ENCODE measurements around the gene UGT1A9. TPM values are rescaled to one million over a fixed set of nuclear protein-coding genes. Genes with fewer than 3 reads are reported as not detected.
A peak's percentile ranks its signal among the peaks of the same experiment; 100 is the strongest.
"Not testable (repeated sequence)": the region's sequence is repeated elsewhere in the genome, so short reads cannot be mapped to it uniquely, and the experiment has no call there.

UGT1A9 gene
- total RNA-seq (2014; rRNA removed; shearing (Covaris generic)), result not detected in 2 replicates
- polyA plus RNA-seq (2014; cell fraction: nucleus; rRNA removed), result not detected in 2 replicates

DNA sequence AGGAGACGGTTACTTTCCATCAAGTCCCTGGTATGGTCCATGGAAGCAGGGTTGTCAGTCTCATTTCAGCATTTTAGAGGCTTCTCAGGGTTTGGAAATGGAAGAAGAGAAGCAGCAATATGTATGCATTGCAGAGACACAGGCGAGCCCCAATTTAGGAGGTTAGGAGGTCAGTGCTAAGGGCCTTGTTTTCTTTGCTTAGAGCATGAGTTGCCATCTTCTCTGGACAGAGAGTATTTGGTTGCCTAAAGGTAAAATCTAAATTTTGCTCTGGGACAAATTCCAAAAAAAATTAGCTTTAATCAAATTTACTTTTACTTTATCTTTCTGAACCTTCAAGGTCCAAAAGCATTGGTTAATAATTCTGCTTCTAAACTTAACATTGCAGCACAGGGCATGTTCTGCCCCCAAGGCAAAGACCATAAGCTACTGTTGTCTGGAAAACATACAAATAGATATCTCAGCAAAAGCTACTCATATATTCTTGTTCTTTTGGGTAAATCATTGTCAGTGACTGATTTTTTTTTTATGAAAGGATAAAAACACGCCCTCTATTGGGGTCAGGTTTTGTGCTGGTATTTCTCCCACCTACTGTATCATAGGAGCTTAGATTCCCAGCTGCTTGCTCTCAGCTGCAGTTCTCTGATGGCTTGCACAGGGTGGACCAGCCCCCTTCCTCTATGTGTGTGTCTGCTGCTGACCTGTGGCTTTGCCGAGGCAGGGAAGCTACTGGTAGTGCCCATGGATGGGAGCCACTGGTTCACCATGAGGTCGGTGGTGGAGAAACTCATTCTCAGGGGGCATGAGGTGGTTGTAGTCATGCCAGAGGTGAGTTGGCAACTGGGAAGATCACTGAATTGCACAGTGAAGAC is at the start of gene UGT1A9:
Gene UGT1A9, plus strand, starts transcription at position 609 of the 872 bp plus-strand sequence. Its CDS starts 37 bp downstream, at position 646.
- DNase-seq (ENCODE audit: extremely low read depth, low read depth), result no peak

DNA sequence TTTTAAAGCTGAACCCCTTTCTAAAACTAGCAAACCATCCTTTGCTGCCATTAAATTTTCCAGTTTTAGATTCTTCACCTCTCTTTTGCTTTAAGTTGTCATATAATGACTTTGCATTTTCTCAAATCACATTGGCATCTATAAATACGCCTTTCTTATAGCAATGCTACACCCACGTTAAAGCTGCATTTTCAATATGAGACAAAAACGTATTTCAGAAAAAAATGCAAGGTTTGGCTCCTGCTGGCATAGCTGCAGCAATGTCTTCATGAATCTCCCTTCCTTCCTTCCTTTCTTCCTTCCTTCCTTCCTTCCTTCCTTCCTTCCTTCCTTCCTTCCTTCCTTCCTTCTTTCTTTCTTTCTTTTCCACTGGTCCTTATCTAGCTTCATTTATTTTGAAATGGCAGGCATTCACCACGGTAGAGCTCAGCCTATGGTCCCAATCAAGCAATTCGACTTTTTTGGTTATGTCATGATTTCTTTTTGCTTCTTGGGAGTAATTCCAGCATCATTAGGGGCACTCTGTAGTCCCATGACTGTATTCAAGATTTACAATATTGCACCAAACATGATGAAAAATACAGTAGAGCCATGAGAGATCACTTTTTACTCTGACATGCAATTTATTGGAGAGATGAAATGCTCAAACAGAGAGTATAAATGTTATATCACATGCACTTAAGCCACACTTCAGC is 44.2 kb upstream of the UGT1A9 start:
- DNase-seq (ENCODE audit: extremely low read depth, low read depth), result no peak

DNA sequence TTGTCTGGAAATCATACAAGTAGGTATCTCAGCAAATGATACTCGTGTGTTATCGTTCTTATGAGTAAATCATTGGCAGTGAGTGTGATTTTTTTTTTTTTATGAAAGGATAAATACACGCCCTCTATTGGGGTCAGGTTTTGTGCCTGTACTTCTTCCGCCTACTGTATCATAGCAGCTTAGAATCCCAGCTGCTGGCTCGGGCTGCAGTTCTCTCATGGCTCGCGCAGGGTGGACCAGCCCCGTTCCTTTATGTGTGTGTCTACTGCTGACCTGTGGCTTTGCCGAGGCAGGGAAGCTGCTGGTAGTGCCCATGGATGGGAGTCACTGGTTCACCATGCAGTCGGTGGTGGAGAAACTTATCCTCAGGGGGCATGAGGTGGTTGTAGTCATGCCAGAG is 35.4 kb upstream of the UGT1A9 start, which contains the start of gene UGT1A10:
Gene UGT1A10, plus strand, starts transcription at position 143 of the 400 bp plus-strand sequence. Its CDS starts 75 bp downstream, at position 218.
- DNase-seq (ENCODE audit: extremely low read depth, low read depth), result not testable (repeated sequence)

DNA sequence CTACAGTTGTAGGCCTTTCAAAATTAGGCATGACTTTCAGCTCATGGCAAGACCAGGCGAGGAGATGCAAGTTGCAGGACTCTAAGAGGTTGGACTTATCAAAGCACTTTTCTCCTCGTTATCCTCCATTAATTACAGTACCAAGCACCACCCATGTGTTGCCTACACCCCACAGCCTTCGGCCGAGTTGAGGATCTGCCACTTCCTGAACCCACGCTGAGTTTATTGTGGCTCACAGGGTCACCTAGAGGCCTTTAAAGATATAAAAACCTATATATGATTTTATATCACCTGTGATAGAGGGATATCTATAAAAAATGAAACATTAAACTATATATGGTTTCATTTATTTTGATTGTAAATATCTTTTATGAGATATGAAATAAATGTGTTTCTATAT is 32.9 kb upstream of the UGT1A9 start:
- DNase-seq (ENCODE audit: extremely low read depth, low read depth), result no peak

DNA sequence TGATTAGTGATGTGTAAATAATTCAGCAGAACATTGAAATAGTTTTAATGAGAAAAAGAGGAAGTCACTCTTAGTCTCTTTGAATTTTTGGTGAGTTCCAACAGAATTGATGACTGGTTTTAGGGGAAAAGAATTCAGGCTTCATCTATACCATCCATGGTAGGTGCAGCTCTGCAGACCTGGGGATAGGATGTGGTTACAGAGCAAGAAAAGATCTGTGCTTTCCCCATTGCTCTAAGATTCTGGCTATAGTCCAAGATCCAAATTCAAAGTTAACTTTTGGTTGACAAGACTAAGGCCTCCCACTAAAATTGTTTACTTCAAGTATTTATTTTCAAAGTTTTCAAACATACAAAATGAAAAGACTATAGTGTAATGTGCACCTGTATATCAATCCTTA is 31.8 kb upstream of the UGT1A9 start:
- no peak for DNase-seq (ENCODE audit: extremely low read depth, low read depth)

DNA sequence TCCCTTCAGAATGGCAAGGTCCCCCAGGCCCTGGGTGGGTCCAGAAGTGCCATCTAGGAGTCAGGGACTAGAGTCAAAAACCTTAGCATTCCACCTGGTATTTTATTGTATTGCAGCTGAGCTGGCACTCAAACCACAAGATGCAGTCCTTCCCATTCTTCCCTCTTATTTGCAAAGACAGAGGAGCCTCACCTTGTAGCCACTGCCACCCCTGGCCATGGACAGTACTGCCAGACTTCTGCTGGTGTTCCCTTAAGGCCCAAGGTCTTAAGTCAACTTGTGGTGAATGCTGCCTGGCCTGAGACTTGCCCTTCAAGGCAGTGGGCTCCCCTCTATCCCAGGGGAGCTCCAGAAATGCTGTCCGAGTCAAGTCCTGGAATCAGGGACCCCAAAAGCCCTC is 28.6 kb upstream of the UGT1A9 start:
- peak; percentile 14 for DNase-seq (ENCODE audit: extremely low read depth, low read depth)

DNA sequence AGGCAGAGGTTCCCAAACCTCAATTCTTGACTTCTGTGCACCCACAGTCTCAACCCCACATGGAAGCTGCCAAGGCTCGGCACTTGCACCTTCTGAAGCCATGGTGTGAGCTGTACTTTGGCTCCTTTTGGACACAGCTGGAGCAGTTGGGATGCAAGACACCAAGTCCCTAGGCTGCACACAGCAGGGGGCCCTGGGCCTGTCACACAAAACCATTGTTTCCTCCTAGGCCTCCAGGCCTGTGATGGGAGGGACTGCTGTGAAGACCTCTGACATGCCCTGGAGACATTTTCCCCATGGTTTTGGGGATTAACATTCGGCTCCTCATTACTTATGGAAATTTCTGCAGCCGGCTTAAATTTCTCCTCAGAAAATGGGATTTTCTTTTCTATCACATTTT is 25.7 kb upstream of the UGT1A9 start:
- not testable (repeated sequence) for DNase-seq (ENCODE audit: extremely low read depth, low read depth)

DNA sequence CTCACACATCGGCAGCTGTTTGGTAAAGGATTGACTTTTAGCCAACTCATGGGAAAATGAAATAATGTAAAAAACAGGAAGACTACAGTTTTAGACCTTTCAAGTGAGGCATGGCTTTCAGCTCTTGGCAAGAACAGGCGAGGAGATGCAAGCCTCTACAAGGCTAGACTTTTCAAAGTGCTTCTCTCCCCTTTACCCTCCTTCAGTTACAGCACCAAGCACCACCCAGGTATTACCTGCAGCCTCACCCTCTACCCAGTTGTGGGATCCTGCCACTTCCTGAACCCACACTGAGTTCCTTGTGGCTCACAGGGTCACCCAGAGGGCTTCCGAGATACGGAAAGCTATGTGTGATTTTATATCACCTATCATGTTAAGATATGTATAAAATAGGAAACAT is 20.7 kb upstream of the UGT1A9 start:
- DNase-seq (ENCODE audit: extremely low read depth, low read depth), result no peak

DNA sequence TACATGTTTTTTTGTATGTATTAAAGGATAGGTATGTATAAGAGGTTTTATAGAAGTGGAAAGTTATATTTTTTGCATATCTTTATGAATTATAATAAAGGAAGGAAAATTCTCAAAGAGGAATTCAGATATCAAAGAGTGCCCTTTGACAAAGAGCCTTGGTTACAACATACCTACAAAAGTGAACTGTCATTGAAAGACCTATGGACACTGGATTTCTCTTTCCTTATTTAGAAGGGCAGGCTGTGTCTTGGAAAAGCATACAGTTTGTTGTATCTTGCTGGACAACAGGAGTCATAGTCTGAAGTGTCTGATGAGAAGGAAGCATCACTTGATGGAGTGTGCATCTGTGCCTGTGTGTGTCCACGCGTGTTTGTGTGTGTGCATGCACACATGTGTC is 20.3 kb upstream of the UGT1A9 start:
- DNase-seq (ENCODE audit: extremely low read depth, low read depth), result no peak

DNA sequence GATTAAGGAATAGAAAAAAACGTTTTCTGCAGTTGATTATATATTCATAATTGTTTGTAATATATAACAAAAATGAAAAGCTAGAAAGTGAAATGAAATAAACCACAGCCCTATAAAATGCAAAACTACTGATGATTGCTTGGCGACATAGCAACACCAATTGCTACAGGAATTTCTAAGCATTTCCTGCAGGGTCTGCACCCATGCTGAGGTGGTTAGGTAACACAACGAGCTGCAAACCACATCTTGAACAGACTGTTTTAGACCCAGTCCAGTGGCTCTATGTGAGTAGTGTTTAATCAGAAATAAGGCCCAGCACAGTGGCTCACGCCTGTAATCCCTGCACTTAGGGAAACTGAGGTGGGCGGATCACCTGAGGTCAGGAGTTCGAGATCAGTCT is 17.2 kb upstream of the UGT1A9 start:
- no peak for DNase-seq (ENCODE audit: extremely low read depth, low read depth)

DNA sequence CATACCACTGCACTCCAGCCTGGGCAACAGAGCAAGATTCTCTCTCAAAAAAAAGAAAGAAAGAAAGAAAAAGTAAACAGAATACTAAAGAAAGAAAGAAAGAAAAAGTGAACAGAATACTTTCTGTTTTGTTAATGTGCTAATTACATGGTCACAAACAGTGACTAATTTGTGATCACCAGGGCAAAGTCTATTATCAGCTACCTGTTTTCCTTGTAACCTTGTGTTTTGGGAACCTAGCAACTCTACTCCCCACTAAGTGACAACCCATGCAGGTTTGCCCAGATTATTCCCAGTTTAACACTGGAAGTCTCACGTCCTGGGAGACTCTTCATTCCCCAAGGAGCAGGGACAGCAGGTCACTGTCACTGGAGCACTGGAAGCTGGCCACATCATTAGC is 16.7 kb upstream of the UGT1A9 start:
- DNase-seq (ENCODE audit: extremely low read depth, low read depth), result no peak

DNA sequence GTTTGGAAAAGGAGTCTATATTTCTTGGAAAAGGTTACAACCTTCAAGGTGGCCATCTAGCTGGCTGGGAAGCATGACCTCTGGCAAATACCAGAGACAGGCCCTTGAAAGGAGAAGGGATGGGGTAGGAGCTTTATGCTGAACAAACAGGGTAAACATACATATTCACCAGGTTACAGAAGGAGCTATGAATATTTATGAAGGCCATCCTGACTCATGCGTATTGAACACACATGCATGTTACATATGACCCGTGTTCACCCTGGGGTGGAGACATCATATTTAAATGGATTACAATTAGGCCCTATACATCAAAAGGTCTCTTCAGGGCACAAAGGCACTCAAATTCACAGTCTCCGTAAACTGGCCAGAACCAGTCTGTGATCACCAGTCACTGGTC is 15.8 kb upstream of the UGT1A9 start:
- not testable (repeated sequence) for DNase-seq (ENCODE audit: extremely low read depth, low read depth)

DNA sequence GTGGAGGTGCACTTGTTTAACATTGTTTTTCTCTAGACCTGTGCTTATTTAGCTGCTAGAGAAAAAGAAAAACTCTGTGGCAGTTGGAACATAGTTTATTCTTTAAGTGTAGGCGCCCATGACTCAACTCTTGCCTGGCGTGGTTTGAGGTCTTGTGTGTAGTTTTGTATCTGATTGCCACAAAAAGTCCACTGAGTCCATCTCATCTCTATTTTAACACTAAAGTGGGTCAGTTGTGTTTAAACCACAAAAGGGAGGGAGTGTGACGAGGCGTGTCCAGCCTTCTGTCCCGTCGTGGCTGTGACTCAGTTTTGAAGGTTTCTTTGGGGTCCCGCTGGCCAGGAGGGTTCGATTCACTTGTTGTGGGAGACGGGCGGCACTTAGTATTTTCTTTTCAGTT is 15.3 kb upstream of the UGT1A9 start:
- DNase-seq (ENCODE audit: extremely low read depth, low read depth), result no peak

DNA sequence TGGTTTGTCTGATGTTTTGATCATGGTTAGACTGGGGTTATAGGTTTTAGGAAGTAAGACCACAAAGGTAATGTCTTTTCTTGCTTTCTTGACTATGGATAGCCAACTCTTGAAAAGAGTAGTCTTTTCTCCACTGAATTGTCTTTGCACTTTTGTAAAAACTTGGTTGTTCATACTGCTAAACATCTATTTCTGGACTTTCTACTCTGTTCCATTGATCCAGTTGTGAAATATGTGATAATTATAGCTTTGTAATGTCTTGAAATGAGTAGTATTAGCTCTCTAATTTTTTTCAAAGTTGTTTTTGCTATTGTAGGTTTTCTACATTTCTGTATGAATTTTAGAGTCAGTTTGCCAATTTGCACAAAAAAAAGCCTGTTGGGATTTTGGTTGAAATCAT is 13.1 kb upstream of the UGT1A9 start:
- DNase-seq (ENCODE audit: extremely low read depth, low read depth), result no peak

DNA sequence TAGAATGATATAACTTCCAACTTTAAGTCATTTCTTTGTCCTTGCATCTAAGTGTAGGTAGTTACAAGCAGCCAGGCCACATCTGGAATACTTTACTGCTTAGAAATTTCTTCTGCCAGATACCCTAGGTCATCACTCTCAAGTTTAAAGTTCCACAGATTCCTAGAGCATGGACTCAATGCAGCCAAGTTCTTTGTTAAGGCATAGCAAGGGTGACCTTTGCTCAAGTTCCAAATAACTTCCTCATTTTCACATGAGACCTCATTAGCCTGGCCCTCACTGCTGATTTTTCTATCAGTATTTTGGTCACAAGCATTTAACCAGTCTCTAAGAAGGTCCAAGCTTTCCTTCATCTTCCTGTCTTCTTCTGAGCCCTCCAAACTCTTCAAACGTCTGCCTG is 7.8 kb upstream of the UGT1A9 start:
- DNase-seq (ENCODE audit: extremely low read depth, low read depth), result no peak

DNA sequence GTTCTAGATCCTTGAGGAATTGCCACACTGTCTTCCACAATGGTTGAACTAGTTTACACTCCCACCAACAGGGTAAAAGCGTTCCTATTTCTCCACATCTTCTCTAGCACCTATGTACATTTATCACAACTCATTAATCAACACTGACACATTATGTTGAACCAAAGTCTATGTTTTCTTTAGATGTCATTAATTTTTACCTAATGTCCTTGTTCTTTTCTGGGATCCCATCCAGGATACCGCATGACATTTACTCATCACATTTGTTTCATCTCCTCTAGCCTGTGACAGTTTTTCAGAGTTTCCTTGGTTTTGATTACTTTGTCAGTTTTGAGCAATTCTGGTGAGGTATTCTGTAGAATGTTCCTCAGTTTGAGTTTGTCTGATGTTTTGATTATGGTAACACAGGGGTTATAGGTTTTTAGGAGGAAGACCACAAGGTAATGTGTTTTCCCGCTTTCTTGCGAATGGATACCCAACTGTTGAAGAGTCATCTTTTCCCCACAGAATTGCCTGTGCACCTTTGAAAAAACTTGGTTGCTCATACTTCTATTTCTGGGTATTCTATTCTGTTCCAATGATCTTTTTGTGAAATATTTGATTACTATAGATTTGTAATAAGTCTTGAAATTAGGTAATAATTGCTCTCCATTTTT is 3.0 kb upstream of the UGT1A9 start:
- no peak for DNase-seq (ENCODE audit: extremely low read depth, low read depth)

DNA sequence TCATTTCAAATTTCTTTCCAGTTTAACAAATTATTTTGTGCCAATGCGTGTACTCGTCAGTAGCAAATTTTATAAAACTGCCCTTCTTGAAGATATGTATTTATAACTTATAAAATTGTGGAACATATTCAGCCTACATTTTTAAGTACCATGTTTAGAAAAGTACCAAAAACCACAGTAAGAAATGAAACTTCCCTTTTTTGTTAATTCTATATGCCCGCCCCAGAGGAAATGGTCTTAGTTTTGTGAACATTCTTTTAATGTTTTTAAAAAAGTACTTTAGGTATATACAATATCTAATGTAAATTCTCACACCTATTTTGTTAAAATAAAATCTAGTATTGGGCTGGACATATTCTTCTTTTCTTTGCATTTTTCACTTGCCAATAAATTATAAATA is 1.2 kb downstream of the UGT1A9 start:
- DNase-seq (ENCODE audit: extremely low read depth, low read depth), result no peak

DNA sequence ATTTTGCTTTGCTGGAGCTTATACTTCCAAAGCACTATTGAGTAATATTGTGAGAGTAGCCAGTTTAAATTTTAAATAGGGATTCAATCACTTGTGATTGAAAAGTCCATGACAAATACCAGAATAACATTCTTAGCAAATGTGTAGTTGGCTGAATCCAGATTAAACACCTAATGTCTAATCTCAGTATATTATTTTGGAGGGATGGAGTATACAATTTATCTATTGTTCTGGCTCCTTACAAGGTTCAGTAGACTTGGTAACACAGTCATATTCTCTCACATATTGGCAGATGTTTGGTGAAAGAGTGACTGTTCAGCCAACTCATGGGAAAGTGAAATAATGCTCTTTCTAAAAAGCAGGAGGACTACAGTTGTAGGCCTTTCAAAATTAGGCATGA is 2.2 kb downstream of the UGT1A9 start:
- DNase-seq (ENCODE audit: extremely low read depth, low read depth), result no peak

DNA sequence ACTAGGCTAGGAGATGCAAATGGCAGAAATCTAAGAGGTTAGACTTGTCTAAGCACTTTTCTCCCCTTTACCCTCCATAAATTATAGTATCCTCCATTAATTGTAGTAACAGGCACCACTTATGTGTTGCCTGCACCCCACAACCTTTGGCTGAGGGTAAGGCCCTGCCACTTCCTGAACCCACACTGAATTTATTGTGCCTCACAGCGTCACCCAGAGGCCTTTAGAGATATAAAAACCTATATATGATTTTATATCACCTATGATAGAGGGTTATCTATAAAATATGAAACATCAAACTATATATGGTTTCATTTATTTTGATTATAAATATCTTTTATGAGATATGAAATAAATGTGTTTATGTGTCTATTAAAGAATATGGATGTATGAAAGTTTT is 2.6 kb downstream of the UGT1A9 start:
- no peak for DNase-seq (ENCODE audit: extremely low read depth, low read depth)

DNA sequence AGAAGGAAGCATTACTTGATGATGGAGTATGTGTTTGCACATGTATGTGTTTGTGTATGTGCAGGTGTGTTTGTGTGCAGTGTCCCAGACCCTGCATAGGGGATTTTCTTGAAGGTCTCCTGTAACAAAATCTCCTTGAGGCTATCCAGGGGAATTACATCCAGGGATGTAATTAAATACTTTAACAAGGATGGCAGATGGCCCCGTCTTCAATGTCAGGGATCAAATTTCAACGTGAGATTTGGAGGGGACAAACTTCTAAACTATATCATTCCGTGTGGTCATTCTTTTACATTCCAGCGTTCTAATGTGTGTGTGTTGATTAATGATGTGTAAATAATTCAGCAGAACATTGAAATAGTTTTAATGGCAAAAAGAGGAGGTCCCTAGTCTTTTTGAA is 3.3 kb downstream of the UGT1A9 start:
- DNase-seq (ENCODE audit: extremely low read depth, low read depth), result no peak

DNA sequence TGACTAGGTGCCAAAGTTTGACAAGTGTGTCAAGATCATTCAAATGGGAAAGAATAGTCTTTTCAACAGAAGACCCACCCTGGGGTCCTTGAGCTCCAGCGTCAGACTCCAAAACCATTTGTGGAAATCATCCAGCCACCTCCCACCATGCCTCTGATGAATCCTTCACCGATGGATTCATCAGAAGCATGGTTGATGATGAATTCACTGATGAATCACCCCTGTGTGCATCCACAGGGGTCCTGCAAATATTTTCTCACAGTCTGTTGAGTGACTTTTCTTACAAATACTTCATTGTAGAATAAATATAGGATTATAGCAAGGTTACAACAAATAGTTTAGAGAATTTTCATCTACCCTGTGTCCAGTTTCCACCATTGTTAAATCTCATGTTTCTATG is 4.3 kb downstream of the UGT1A9 start:
- DNase-seq (ENCODE audit: extremely low read depth, low read depth), result no peak

All from NCI-H460 (cell line).